Central memory CD8-positive, alpha-beta T cell (primary cell): ENCODE data around the gene PHGDH.

Experiments
- ATAC-seq: fragments of 150-1000 bp; cut with Tn5 transposase; replicated peaks from 2 replicates; pipeline ENCODE4 v1.10.0; 2022; ENCODE audit warnings: mild to moderate bottlenecking, moderate FRiP score, moderate number of reproducible peaks; ENCODE audit not compliant: poor library complexity, severe bottlenecking; ENCODE audit errors: extremely low read depth
- DNase-seq, 2 donors: peaks; one replicate each; pipeline ENCODE4 v3.0.0; 2021; ENCODE audit warnings: low spot score in 2 of 2
- H3K27ac Mint-ChIP-seq: one replicate; pipeline ENCODE4 v1.8.0; 2022; ENCODE audit warnings: low read depth, mild to moderate bottlenecking, moderate library complexity, mixed read lengths
- H3K27me3 Mint-ChIP-seq: one replicate; pipeline ENCODE4 v1.8.0; 2022; ENCODE audit warnings: mixed read lengths
- H3K36me3 Mint-ChIP-seq: one replicate; pipeline ENCODE4 v1.8.0; 2022; ENCODE audit warnings: mild to moderate bottlenecking, moderate library complexity, mixed read lengths; ENCODE audit not compliant: insufficient read depth
- H3K4me1 Mint-ChIP-seq: one replicate; pipeline ENCODE4 v1.8.0; 2022; ENCODE audit warnings: mixed read lengths
- H3K4me3 Mint-ChIP-seq: one replicate; pipeline ENCODE4 v1.8.0; 2022; ENCODE audit warnings: mild to moderate bottlenecking, moderate library complexity, mixed read lengths
- H3K9me3 Mint-ChIP-seq: one replicate; pipeline ENCODE4 v1.8.0; 2022; ENCODE audit warnings: mixed read lengths

The PHGDH gene

DNA sequence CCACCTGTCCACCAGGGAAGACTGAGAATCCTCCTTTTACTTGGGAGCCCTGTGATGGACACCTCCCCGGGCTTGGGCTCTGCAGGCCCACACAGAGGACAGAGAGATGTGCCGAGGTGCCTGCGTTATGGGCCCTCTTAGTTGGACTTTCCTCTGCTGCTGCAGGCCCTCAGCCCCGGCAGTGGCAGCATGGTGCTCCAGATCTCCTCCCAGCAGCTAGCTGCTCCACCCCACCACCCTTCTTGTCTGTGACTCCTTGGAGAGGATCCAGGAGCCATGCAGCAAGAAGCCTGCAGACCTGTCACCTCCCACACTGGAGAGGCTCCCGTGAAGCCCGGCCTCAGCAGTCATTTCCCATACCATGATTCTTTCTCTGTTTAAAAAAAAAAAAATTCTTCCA, 27.4 kb downstream of the PHGDH start:
- Mint-ChIP-seq H3K36me3 (peaks cover 3% of the 10 kb centered on the region), H3K27ac (no peak overlapping the region)

GRCh38 chr1:119740261-119740660, 28.5 kb downstream of the PHGDH start:
- ATAC-seq (no peak), DNase-seq (no peak)
- H3K36me3 Mint-ChIP-seq = no peaks in the 10 kb centered on the region
- no peak overlapping the region for H3K4me3 Mint-ChIP-seq
- no peak overlapping the region for H3K27ac Mint-ChIP-seq
- H3K27me3 Mint-ChIP-seq = no peaks in the 10 kb centered on the region
- no peaks in the 10 kb centered on the region for H3K4me1 Mint-ChIP-seq
- no peaks in the 10 kb centered on the region for H3K9me3 Mint-ChIP-seq

More for the DNA sequence above, 27.4 kb downstream of the PHGDH start:
- Mint-ChIP-seq H3K9me3 (no peaks in the 10 kb centered on the region), H3K4me3 (no peak overlapping the region), H3K4me1 (no peaks in the 10 kb centered on the region), H3K27me3 (no peaks in the 10 kb centered on the region)
- no peak for DNase-seq
- ATAC-seq = no peak

- DNase-seq (no peak), ATAC-seq (no peak)
- Mint-ChIP-seq H3K4me3 (no peak overlapping the region), H3K9me3 (no peaks in the 10 kb centered on the region), H3K4me1 (no peaks in the 10 kb centered on the region), H3K36me3 (no peaks in the 10 kb centered on the region), H3K27me3 (no peaks in the 10 kb centered on the region), H3K27ac (no peak overlapping the region)
Measured at GRCh38 chr1:119740896-119741780, 29.4 kb downstream of the PHGDH start.

GRCh38 chr1:119742202-119742601, 30.5 kb downstream of the PHGDH start:
- Mint-ChIP-seq H3K9me3 (no peaks in the 10 kb centered on the region), H3K27ac (no peak overlapping the region), H3K27me3 (no peaks in the 10 kb centered on the region), H3K4me1 (no peaks in the 10 kb centered on the region), H3K36me3 (no peaks in the 10 kb centered on the region), H3K4me3 (no peak overlapping the region)
- ATAC-seq (no peak), DNase-seq (no peak)

- ATAC-seq (no peak), DNase-seq (no peak)
- no peaks in the 10 kb centered on the region for H3K27me3 Mint-ChIP-seq
- H3K9me3 Mint-ChIP-seq = no peaks in the 10 kb centered on the region
- H3K27ac Mint-ChIP-seq = no peak overlapping the region
- H3K36me3 Mint-ChIP-seq = no peaks in the 10 kb centered on the region
- H3K4me3 Mint-ChIP-seq = no peak overlapping the region
- no peaks in the 10 kb centered on the region for H3K4me1 Mint-ChIP-seq
Measured at GRCh38 chr1:119742677-119743076, 30.9 kb downstream of the PHGDH start.

GRCh38 chr1:119743308-119743707, 31.6 kb downstream of the PHGDH start:
- no peak overlapping the region for H3K27ac Mint-ChIP-seq
- DNase-seq (no peak), ATAC-seq (no peak)
- H3K36me3 Mint-ChIP-seq = no peaks in the 10 kb centered on the region
- no peaks in the 10 kb centered on the region for H3K27me3 Mint-ChIP-seq
- no peaks in the 10 kb centered on the region for H3K9me3 Mint-ChIP-seq
- H3K4me3 Mint-ChIP-seq = no peak overlapping the region
- no peaks in the 10 kb centered on the region for H3K4me1 Mint-ChIP-seq

GRCh38 chr1:119743776-119744597, 32.3 kb downstream of the PHGDH start:
- no peaks in the 10 kb centered on the region for H3K4me1 Mint-ChIP-seq
- no peaks in the 10 kb centered on the region for H3K36me3 Mint-ChIP-seq
- DNase-seq (no peak), ATAC-seq (no peak)
- no peak overlapping the region for H3K4me3 Mint-ChIP-seq
- no peak overlapping the region for H3K27ac Mint-ChIP-seq
- H3K9me3 Mint-ChIP-seq = no peaks in the 10 kb centered on the region
- no peaks in the 10 kb centered on the region for H3K27me3 Mint-ChIP-seq

DNA sequence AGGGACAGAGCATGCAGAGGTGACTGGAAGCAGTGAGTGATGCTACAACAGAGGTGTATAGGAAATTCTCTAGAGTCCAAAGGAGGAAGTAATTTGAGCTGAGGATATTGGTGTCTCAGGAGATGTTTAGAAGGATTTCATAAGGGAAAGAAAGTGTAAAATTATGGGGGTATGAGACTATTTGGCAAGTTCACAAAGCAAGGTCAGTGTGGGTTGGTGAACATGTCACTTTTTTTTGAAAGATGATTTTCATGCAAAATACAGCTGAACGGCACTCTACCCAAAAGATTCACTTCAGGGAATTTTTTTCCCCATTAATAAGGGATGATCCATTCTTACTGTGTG, 32.8 kb downstream of the PHGDH start:
- Mint-ChIP-seq H3K27me3 (no peaks in the 10 kb centered on the region), H3K4me3 (no peak overlapping the region), H3K27ac (no peak overlapping the region), H3K36me3 (no peaks in the 10 kb centered on the region), H3K4me1 (no peaks in the 10 kb centered on the region), H3K9me3 (no peaks in the 10 kb centered on the region)
- ATAC-seq (no peak), DNase-seq (no peak)

GRCh38 chr1:119745034-119745433, 33.3 kb downstream of the PHGDH start:
- peaks cover 2% of the 10 kb centered on the region for H3K27me3 Mint-ChIP-seq
- H3K27ac Mint-ChIP-seq = no peak overlapping the region
- no peaks in the 10 kb centered on the region for H3K9me3 Mint-ChIP-seq
- DNase-seq = no peak
- ATAC-seq = no peak
- H3K4me1 Mint-ChIP-seq = no peaks in the 10 kb centered on the region
- H3K4me3 Mint-ChIP-seq = no peak overlapping the region
- no peaks in the 10 kb centered on the region for H3K36me3 Mint-ChIP-seq

DNA sequence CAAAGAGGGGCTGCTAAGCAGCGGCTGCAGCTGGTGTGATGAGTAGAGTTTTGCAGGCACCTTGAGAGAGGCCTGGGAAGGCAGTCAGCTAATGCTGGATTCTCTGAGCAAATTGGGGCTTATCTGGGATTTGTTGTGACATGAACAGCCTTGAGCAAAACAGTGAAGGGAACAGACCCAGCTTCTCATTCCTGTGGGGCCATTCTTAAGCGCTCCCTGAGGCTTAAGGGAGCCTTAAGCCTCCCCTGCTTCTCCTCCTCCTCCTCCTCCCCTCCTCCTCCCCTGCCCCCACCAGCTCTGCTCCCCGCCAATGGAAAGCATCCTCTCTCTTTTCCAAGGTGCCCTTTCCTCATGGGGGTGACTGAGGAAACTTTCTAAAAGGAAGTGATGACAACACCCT, 35.7 kb downstream of the PHGDH start:
- ATAC-seq (no peak), DNase-seq (no peak)
- peaks cover 26% of the 10 kb centered on the region for H3K27me3 Mint-ChIP-seq
- H3K9me3 Mint-ChIP-seq = no peaks in the 10 kb centered on the region
- no peaks in the 10 kb centered on the region for H3K4me1 Mint-ChIP-seq
- no peak overlapping the region for H3K4me3 Mint-ChIP-seq
- H3K27ac Mint-ChIP-seq = no peak overlapping the region
- H3K36me3 Mint-ChIP-seq = no peaks in the 10 kb centered on the region

GRCh38 chr1:119748040-119748439, 36.3 kb downstream of the PHGDH start:
- Mint-ChIP-seq H3K27me3 (peaks cover 30% of the 10 kb centered on the region), H3K9me3 (no peaks in the 10 kb centered on the region), H3K27ac (no peak overlapping the region), H3K4me1 (no peaks in the 10 kb centered on the region), H3K36me3 (no peaks in the 10 kb centered on the region), H3K4me3 (no peak overlapping the region)
- ATAC-seq (no peak), DNase-seq (no peak)

GRCh38 chr1:119752592-119752991, 40.9 kb downstream of the PHGDH start:
- no peak overlapping the region for H3K4me3 Mint-ChIP-seq
- H3K4me1 Mint-ChIP-seq = no peaks in the 10 kb centered on the region
- no peaks in the 10 kb centered on the region for H3K36me3 Mint-ChIP-seq
- ATAC-seq (no peak), DNase-seq (no peak)
- H3K9me3 Mint-ChIP-seq = no peaks in the 10 kb centered on the region
- peaks cover 58% of the 10 kb centered on the region for H3K27me3 Mint-ChIP-seq
- no peak overlapping the region for H3K27ac Mint-ChIP-seq

DNA sequence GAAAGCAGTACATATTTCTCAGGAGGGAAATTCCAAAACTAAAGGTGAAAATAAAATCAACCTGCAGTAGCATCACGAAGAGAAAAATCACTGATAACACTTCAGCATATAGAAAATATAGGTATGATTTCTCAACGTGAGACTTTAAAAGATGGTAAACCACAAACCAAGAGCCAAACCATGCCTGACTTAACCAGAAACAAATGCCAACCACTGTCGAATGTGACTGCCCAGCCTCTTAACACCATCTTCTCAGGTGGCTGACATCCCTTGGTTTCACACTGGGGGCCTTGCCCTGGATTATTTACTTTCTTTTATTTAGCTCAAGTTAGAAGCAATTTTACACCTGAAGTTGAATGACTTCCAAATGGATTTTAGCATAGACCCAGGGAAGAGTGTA, 46.9 kb downstream of the PHGDH start:
- H3K27me3 Mint-ChIP-seq = peaks cover 46% of the 10 kb centered on the region

More for the DNA sequence above, 46.9 kb downstream of the PHGDH start:
- no peak for DNase-seq
- no peak for ATAC-seq
- Mint-ChIP-seq H3K9me3 (no peaks in the 10 kb centered on the region), H3K27ac (no peak overlapping the region), H3K36me3 (no peaks in the 10 kb centered on the region), H3K4me1 (no peaks in the 10 kb centered on the region), H3K4me3 (no peak overlapping the region)
